ENCODE data around the gene MYOG.

MYOG gene

GRCh38 chr1:203036537-203036936 lies 49.3 kb downstream of the MYOG start:
- TF ChIP-seq, protein P1, sequence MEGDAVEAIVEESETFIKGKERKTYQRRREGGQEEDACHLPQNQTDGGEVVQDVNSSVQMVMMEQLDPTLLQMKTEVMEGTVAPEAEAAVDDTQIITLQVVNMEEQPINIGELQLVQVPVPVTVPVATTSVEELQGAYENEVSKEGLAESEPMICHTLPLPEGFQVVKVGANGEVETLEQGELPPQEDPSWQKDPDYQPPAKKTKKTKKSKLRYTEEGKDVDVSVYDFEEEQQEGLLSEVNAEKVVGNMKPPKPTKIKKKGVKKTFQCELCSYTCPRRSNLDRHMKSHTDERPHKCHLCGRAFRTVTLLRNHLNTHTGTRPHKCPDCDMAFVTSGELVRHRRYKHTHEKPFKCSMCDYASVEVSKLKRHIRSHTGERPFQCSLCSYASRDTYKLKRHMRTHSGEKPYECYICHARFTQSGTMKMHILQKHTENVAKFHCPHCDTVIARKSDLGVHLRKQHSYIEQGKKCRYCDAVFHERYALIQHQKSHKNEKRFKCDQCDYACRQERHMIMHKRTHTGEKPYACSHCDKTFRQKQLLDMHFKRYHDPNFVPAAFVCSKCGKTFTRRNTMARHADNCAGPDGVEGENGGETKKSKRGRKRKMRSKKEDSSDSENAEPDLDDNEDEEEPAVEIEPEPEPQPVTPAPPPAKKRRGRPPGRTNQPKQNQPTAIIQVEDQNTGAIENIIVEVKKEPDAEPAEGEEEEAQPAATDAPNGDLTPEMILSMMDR (IDR thresholded peaks at IDR 0.05; ENCODE audit: insufficient read depth, low read length, missing control alignments): no peak
- no peak for DNase-seq (ENCODE audit: low read depth, low spot score)
- H3K4me3 ChIP-seq (ENCODE audit: low read depth, low read length): no peak overlapping the region
- ChIA-PET POLR2A (interaction anchor here (0.6 to 1.4 kb wide), 2 partner anchors 10 to 23 kb away, joined by 3 to 4 read pairs; partner anchors contain the start of gene PPFIA4), CTCF (interaction anchor here (0.6 to 14.3 kb wide), 11 partner anchors 10 to 230 kb away, joined by 3 to 392 read pairs (median 7); partner anchors contain the start of genes MYBPH and PPFIA4)

- no peak overlapping the region for H3K4me3 ChIP-seq (ENCODE audit: low read depth, low read length)
- TF ChIP-seq, protein P1 (IDR thresholded peaks at IDR 0.05; ENCODE audit: insufficient read depth, low read length, missing control alignments): no peak
- CTCF ChIA-PET: interaction anchor here (0.7 to 14.3 kb wide), 11 partner anchors 9 to 231 kb away, joined by 3 to 392 read pairs (median 7); partner anchors contain the start of genes MYBPH and PPFIA4
- no peak for DNase-seq (ENCODE audit: low read depth, low spot score)
- POLR2A ChIA-PET: interaction anchor here (0.6 to 1.4 kb wide), 2 partner anchors 10 to 23 kb away, joined by 3 to 4 read pairs; partner anchors contain the start of gene PPFIA4
These were observed 49.7 kb downstream of the MYOG start for GRCh38 chr1:203036135-203036534.

DNA sequence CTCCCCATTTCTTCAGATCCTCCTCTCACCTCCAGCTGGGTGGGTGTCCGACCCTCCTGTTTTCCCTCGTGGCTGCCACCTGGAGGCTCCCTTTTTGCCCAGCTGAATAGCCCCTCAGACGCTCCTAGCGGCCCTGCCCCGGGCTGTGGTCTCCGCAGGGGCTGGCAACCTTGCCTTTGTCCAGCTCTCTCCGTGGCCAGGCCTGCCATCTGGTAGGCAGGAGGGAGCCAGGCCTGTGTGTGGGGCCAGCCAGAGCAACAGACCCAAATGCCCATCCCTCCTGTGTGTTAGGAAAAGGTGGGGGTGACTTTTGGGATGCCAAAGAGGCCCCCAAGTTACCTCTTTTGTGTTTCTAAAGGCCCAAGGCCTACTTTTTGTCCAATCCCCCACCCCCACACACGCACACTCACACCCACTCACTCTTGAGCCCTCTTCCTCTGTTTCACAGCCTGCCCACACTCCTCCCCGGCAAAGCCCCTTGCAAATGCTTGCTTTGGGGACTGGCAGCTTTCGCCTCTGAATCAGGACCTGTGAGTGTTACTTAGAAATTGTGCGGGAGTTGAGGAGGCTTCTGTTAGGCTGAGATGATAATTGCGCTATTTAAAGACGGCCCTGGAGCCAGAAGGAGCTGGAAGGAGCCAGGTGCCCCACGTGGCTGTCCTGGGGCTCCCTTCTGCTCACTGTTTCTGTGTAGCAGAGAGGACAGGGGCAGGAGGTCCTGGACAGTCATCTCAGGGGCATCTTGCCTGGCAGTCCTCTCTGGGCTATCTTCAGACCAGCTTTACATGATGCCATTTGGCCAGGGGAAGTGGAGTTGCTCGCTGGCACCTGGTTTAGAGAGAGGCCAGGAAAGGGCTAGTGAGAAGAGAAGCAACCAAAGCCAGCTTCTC lies 50.5 kb downstream of the MYOG start:
- ChIA-PET POLR2A (interaction anchor here (1.4 kb wide), 1 partner anchor 9 kb away, joined by 4 read pairs; the partner anchor contains the start of gene PPFIA4), CTCF (interaction anchor here (0.7 to 14.3 kb wide), 12 partner anchors 8 to 232 kb away, joined by 3 to 392 read pairs (median 6); partner anchors contain the start of genes MYBPH and PPFIA4)
- TF ChIP-seq, protein P1 (IDR thresholded peaks at IDR 0.05; ENCODE audit: insufficient read depth, low read length, missing control alignments): no peak
- no peak overlapping the region for H3K4me3 ChIP-seq (ENCODE audit: low read depth, low read length)
- DNase-seq (ENCODE audit: low read depth, low spot score): no peak

GRCh38 chr1:203034422-203035110 lies 51.2 kb downstream of the MYOG start:
- DNase-seq (ENCODE audit: low read depth, low spot score): no peak
- H3K4me3 ChIP-seq (ENCODE audit: low read depth, low read length): no peak overlapping the region
- CTCF ChIA-PET: interaction anchor here (1.1 to 14.3 kb wide), 7 partner anchors 8 to 232 kb away, joined by 4 to 392 read pairs (median 14); partner anchors contain the start of genes MYBPH and PPFIA4
- POLR2A ChIA-PET: interaction anchor here (0.6 kb wide), 1 partner anchor 27 kb away, joined by 3 read pairs; the partner anchor contains the start of gene TMEM183A
- TF ChIP-seq, protein P1 (IDR thresholded peaks at IDR 0.05; ENCODE audit: insufficient read depth, low read length, missing control alignments): no peak

GRCh38 chr1:203033917-203034316 lies 51.9 kb downstream of the MYOG start:
- TF ChIP-seq, protein P1 (IDR thresholded peaks at IDR 0.05; ENCODE audit: insufficient read depth, low read length, missing control alignments): no peak
- CTCF ChIA-PET: interaction anchor here (1.1 to 14.3 kb wide), 5 partner anchors 10 to 233 kb away, joined by 4 to 392 read pairs (median 209); partner anchors contain the start of gene MYBPH
- POLR2A ChIA-PET: interaction anchor here (0.6 kb wide), 1 partner anchor 27 kb away, joined by 3 read pairs; the partner anchor contains the start of gene TMEM183A
- no peak overlapping the region for H3K4me3 ChIP-seq (ENCODE audit: low read depth, low read length)
- no peak for DNase-seq (ENCODE audit: low read depth, low spot score)

Data from AG04449 (cell line).